SJSA1 (cell line): Measurements from ENCODE around the gene BOC. TPM values are rescaled to one million over a fixed set of nuclear protein-coding genes. Genes with fewer than 3 reads are reported as not detected.

ENCODE experiments used
- DNase-seq, 2 experiments: peaks; one replicate each; pipeline ENCODE4 v3.0.0-alpha.2; 2015 to 2020; ENCODE audit warnings: low spot score in 2 of 2, low read depth in 1 of 2
- H3K27ac ChIP-seq: fragments of 250-450 bp; sonication (Bioruptor Pico); 2 replicates; pipeline ENCODE4 v1.5.1; 2020; ENCODE audit warnings: mild to moderate bottlenecking, moderate library complexity
- H3K27me3 ChIP-seq: fragments of 250-450 bp; sonication (Bioruptor Pico); replicated peaks from 2 replicates; pipeline ENCODE4 v1.5.1; 2020; ENCODE audit warnings: mild to moderate bottlenecking, moderate library complexity
- H3K36me3 ChIP-seq: fragments of 250-450 bp; sonication (Bioruptor Pico); 2 replicates; pipeline ENCODE4 v1.5.1; 2020; ENCODE audit warnings: mild to moderate bottlenecking
- H3K4me1 ChIP-seq: fragments of 250-450 bp; sonication (Bioruptor Pico); replicated peaks from 2 replicates; pipeline ENCODE4 v1.6.1; 2021; ENCODE audit warnings: mild to moderate bottlenecking
- H3K4me3 ChIP-seq: fragments of 250-450 bp; sonication (Bioruptor Pico); 2 replicates; pipeline ENCODE4 v1.5.1; 2020; ENCODE audit warnings: mild to moderate bottlenecking
- H3K9me3 ChIP-seq: fragments of 250-450 bp; sonication (Bioruptor Pico); replicated peaks from 2 replicates; pipeline ENCODE4 v1.5.1; 2020; ENCODE audit warnings: mild to moderate bottlenecking
- total RNA-seq: library from RNA; depleted of rRNA; stranded (reverse); fragments of >200 nt; shearing (Covaris generic); gene quantifications from 2 replicates; pipeline ENCODE4 v1.2.3, GENCODE V29; 2014

The BOC gene
- total RNA-seq, 1 experiment from 2014 or later = 0.26 TPM

DNA sequence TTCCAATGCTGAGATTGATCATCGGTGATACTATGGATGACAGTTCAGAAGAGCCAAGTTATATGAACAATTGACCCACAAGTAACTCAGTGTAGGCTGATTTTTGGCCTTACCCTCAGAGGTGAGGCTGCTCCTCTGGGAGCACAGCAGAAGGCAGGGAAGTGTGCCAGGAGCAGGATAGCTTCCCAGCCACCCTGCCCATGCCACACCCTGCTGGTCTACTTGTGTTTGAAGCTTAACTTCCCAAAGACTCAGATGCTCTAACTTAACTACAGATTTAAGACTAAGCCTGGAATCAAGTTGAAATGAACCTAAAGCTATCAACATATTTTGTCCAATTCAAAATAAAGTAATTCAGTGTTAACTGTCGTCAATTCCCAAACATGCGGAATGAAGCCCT is 77.5 kb downstream of the BOC start:
- no peak overlapping the region for H3K27ac ChIP-seq
- H3K9me3 ChIP-seq = no peaks in the 10 kb centered on the region
- DNase-seq = no peak
- no peak overlapping the region for H3K4me3 ChIP-seq
- H3K4me1 ChIP-seq = peaks cover 15% of the 10 kb centered on the region
- peaks cover 3% of the 10 kb centered on the region; the same call in 1 of the 2 replicates for H3K27me3 ChIP-seq
- no peaks in the 10 kb centered on the region for H3K36me3 ChIP-seq

DNA sequence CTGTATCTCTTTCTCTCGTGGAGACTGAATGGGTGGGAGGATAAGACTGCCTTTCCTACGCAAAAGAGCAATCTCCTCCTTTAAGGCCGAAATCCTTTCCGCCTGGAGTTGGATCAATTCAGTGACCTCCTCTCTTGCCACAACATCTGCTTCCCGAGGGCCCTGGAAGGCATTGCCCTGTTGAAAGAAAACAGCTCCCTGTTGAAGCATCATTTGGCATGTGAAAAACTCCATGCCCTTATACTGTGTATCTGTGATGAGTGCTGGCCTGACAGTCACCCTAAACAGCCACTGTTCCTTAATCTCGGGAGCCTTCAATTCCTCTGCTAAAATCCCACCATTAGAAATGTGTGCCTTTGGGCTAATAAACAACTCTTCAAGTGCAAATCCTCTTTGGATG is 80.2 kb downstream of the BOC start:
- no peak overlapping the region for H3K4me3 ChIP-seq
- DNase-seq = no peak
- peaks cover 13% of the 10 kb centered on the region for H3K4me1 ChIP-seq
- H3K9me3 ChIP-seq = no peaks in the 10 kb centered on the region
- no peak overlapping the region for H3K27ac ChIP-seq
- no peaks in the 10 kb centered on the region for H3K36me3 ChIP-seq
- peaks cover 3% of the 10 kb centered on the region; the same call in 1 of the 2 replicates for H3K27me3 ChIP-seq

DNA sequence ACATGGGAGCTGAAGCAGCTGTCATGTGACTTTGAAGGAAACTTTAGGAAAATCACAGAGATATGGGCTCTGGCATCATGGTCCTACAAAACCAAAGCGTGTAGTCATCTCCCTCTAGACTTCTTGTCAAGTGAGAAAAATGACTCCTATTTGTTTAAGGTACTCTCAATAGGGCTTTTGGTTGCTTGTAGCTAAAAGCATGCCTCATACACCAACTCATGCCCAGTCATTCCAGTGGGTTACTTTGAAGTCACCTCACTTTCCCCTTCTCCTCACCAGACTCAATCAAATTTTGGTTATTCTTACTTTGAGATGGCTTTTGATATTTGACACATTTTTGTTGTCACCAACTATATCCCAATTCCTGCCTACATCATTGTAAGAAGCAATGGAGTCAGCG is 81.6 kb downstream of the BOC start:
- no peak overlapping the region for H3K27ac ChIP-seq
- H3K9me3 ChIP-seq = no peaks in the 10 kb centered on the region
- no peak overlapping the region for H3K4me3 ChIP-seq
- peaks cover 3% of the 10 kb centered on the region; the same call in 1 of the 2 replicates for H3K27me3 ChIP-seq
- DNase-seq = no peak
- H3K36me3 ChIP-seq = no peaks in the 10 kb centered on the region
- H3K4me1 ChIP-seq = peaks cover 1% of the 10 kb centered on the region

DNA sequence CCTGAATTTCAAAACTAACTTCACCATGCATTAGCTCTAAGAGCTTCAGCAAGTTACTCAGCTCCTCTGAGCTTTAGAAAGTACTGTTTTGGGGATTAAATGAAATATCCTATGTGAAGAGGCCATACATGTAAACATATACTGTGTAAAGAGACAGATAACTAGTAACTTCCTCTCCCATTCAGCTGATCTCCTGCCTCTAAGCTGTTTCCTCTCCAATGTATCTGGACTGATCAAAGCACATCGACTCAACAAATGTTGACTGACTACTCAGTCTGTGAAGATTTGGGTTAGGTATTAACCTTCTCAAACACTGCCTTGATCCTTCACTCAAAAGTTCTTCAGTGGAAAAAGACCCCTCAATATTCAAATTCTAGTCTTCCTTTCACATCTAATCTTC is 82.0 kb downstream of the BOC start:
- no peaks in the 10 kb centered on the region for H3K4me1 ChIP-seq
- no peaks in the 10 kb centered on the region for H3K36me3 ChIP-seq
- no peak overlapping the region for H3K27ac ChIP-seq
- no peaks in the 10 kb centered on the region for H3K9me3 ChIP-seq
- no peak for DNase-seq
- H3K27me3 ChIP-seq = peaks cover 3% of the 10 kb centered on the region; the same call in 1 of the 2 replicates
- no peak overlapping the region for H3K4me3 ChIP-seq

DNA sequence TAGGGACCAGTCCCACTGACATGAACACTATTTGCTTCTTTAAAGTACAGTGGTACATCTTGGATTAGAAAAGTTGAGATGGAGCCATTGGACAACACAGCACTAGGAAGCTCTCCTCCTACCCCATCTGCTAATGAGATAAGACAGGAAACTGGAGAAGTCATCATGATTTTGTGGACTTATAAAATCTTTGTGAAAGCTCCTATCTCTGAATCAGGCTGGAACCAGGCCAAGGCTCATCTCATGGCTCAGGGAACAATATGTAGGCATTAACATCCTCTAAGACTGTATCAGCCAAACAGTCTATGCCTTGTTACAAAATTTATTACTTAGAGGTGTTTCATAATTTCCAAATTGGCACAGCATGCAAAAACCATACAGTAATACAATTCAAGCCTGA is 84.1 kb downstream of the BOC start:
- no peak overlapping the region for H3K27ac ChIP-seq
- no peak for DNase-seq
- no peaks in the 10 kb centered on the region for H3K36me3 ChIP-seq
- no peaks in the 10 kb centered on the region for H3K4me1 ChIP-seq
- H3K9me3 ChIP-seq = no peaks in the 10 kb centered on the region
- H3K27me3 ChIP-seq = peaks cover 3% of the 10 kb centered on the region; the same call in 1 of the 2 replicates
- H3K4me3 ChIP-seq = no peak overlapping the region

DNA sequence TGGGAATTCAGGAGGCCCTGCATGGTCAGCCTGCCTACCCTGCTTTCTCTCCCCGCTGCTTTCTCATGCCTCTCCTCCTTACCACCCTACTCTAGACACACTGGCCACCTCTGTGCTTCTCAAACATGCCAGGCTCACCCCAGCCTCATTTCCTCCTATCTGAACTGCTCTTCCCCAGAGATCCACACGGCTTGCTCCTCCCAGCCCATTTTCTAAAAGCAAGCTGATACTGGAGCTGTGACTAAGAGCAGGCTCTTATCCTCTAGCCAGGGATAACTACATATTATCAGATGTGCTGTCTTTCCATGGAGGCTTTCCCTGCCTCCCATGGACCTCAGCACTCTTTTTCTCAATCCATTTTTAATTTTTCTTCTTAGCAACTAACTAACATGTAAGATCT is 85.9 kb downstream of the BOC start:
- Histone ChIP-seq H3K4me1 (no peaks in the 10 kb centered on the region), H3K27me3 (no peaks in the 10 kb centered on the region), H3K9me3 (no peaks in the 10 kb centered on the region), H3K4me3 (no peak overlapping the region), H3K36me3 (no peaks in the 10 kb centered on the region), H3K27ac (no peak overlapping the region)
- no peak for DNase-seq

DNA sequence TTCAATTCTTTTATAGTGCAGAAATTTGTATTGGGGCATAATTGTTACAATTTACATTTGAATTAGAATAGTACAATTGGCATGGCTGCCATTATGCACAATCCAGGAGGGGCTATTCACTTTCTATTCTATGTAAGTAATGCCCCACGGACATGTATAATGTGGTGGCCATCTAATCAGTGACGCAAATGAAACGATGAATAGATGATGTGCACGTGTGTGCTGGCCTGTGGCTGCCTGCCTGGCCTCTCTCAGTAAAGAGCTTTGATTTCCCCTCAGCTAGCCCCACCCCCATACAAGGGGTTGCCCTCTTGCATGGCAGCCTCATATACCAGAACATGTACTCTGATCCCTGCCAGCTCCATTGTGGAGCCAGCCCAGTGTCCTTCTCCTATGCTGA is 86.5 kb downstream of the BOC start:
- H3K4me3 ChIP-seq = no peak overlapping the region
- no peak overlapping the region for H3K27ac ChIP-seq
- no peaks in the 10 kb centered on the region for H3K36me3 ChIP-seq
- H3K27me3 ChIP-seq = no peaks in the 10 kb centered on the region
- DNase-seq = no peak
- H3K4me1 ChIP-seq = no peaks in the 10 kb centered on the region
- no peaks in the 10 kb centered on the region for H3K9me3 ChIP-seq

DNA sequence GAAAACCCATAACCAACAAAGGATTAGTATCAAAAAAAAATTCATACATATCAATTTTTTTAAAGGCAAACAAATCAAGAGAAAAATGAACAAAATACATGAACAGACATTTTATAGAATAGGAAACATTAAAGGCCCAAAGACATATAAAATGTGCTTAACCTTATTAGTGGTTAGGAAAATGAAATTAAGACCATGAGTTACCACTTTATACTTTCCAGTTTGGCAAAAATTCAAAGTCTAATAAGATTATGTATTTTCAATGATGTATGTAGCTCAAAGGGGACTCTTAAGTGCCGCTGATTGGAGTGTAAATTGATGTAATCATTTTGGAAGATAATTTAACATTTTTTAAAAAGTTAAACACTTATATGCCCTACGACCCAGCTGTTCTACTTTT is 89.2 kb downstream of the BOC start:
- Histone ChIP-seq H3K9me3 (no peaks in the 10 kb centered on the region), H3K36me3 (no peaks in the 10 kb centered on the region), H3K4me1 (no peaks in the 10 kb centered on the region), H3K27ac (no peak overlapping the region), H3K4me3 (no peak overlapping the region), H3K27me3 (no peaks in the 10 kb centered on the region)
- no peak for DNase-seq

DNA sequence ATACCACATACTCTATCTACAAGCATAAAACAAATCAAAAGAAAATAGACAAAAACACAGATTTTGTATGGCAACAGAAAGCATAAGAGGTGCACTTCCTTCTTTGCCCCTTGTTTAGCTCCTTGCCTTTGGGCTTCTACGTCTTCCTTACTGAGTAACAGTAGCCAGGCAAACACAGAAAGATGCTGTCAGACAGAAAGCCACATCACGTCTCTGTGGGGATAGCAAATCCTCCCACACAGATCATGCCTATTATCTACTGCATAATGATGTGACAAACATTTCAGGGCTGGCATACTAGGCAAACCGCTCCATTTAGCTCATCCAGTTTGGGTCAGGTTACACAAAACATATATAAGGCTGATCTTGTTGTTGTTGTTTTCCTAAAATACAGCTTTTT is 92.7 kb downstream of the BOC start:
- DNase-seq = no peak
- H3K4me1 ChIP-seq = no peaks in the 10 kb centered on the region
- H3K27ac ChIP-seq = no peak overlapping the region
- H3K36me3 ChIP-seq = no peaks in the 10 kb centered on the region
- no peaks in the 10 kb centered on the region for H3K27me3 ChIP-seq
- H3K4me3 ChIP-seq = no peak overlapping the region
- H3K9me3 ChIP-seq = no peaks in the 10 kb centered on the region

DNA sequence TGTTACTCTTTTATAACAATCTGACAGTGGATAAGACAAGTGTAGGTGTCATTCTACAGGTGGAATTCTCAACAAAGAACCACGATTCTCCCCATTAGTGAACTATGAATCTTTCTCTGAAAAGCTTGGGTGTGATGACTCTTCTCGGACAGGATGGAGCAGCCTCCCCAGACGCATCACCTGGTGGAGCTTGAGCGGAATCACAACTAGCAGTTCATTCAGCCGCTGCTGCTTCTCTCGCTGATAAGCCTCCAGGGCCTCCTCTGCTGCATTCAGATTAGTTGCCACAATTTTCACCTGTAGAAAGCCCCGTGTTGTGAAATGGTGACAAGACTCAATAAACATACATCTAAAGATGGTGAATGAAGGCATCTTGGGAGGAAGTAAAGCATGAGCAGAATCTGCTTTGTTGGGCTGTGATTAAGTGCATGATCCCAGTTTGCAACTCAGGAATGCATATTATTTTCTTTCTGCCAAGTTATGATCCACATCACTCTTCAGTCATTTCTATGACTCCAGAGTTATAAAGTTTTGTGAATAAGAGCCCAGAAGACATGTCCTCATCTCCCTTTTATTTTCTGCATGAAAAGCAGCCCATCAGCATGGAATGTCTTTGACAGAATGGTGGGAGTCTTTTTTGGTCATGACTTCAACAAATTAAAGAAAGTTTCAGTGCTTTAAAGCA is 93.6 kb downstream of the BOC start:
- Histone ChIP-seq H3K36me3 (no peaks in the 10 kb centered on the region), H3K4me1 (no peaks in the 10 kb centered on the region), H3K4me3 (no peak overlapping the region), H3K27me3 (no peaks in the 10 kb centered on the region), H3K27ac (no peak overlapping the region), H3K9me3 (no peaks in the 10 kb centered on the region)
- DNase-seq = no peak

DNA sequence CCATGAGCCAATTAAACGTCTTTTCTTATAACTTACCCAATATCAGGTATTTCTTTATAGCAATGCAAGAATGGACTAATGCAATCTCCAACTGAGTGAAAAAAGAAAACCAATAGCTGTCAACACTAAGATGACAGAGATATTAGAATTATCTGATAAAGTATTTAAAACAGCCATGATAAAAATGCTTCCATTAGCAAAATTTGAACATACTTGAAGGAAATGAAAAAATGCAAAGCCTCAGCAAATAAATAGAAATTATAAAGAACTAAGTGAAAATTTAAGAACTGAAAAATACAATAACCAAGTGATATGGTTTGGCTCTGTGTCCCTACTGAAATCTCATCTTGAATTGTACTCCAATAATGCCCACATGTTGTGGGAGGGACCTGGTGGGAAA is 99.6 kb downstream of the BOC start:
- no peaks in the 10 kb centered on the region for H3K27me3 ChIP-seq
- DNase-seq = no peak
- H3K27ac ChIP-seq = no peak overlapping the region
- no peaks in the 10 kb centered on the region for H3K9me3 ChIP-seq
- no peaks in the 10 kb centered on the region for H3K36me3 ChIP-seq
- H3K4me1 ChIP-seq = no peaks in the 10 kb centered on the region
- no peak overlapping the region for H3K4me3 ChIP-seq

DNA sequence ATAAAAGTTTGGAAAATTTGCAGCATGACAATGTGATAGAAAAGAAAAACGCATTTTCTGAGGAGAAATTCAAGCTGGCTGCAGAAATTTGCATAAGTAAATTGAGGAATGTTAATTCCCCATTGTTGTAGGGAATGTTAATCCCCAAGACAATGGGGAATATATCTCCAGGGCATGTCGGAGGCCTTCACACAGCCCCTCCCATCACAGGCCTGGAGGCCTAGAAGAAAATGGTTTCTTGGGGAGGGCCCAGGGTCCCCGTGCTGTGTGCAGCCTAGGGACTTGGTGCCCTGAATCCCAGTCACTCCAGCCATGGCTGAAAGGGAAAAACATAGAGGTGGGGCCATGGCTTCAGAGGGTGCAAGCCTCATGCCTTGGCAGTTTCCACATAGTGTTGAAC is 101.1 kb downstream of the BOC start:
- Histone ChIP-seq H3K9me3 (no peaks in the 10 kb centered on the region), H3K4me3 (no peak overlapping the region), H3K4me1 (no peaks in the 10 kb centered on the region), H3K27ac (no peak overlapping the region), H3K27me3 (no peaks in the 10 kb centered on the region), H3K36me3 (no peaks in the 10 kb centered on the region)
- no peak for DNase-seq

DNA sequence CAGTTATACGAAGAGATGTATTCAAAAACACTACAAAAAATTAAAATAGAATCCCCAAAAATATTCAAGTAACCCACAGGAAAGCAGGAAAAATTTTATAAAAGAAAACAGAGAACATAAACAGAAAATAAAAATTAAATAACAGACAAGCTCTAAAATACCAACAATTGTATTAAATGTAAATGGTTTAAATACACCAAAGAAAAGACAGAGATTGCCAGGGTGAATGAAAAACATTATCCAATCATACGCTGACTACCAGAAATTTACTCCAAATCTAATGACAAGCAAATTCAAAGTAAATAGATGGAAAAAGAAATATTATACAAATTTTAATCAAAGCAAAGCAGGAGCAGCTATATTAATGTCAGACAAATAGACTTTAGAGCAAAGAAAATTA is 103.6 kb downstream of the BOC start:
- Histone ChIP-seq H3K4me1 (no peaks in the 10 kb centered on the region), H3K9me3 (no peaks in the 10 kb centered on the region), H3K4me3 (no peak overlapping the region), H3K36me3 (no peaks in the 10 kb centered on the region), H3K27me3 (no peaks in the 10 kb centered on the region), H3K27ac (no peak overlapping the region)
- DNase-seq = no peak

DNA sequence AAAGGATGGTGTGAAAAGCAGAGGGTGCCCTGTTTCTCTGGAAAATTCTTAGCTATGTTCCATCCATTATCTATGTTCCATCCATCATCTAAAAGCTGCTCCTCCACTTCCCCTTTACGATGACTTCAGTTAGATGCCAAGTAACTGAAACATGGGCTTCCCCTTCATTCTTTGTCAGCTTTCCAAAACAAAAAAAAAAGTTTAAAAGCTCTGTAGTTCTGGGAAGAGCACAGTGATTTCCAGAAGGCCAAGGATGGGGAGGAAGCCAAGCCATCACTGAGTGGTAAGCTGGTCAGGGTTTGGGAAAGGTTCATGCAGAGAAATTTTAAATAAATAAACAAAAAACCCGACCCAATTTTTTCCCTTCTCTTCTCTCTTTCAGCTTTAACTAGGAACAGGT is 118.4 kb downstream of the BOC start:
- DNase-seq = no peak

DNA sequence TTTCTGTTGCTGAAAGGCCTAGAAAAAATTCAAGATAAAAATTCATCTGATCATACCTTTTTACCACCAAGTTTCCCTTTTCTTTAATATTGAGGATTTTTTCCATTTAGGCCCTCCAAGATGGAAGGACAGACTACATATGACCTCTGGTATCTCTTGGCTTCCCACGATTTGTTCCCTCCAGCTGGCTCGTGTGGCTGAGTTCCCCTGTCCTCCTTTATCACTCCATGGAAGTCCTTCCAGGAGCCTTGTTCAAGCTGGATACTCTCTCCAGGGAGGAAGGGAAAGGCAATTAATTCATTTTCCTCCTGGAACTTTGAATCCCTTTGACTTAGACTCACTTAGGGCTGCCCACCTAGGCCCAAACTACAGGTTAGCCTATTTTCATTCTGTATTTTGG is 119.4 kb downstream of the BOC start:
- no peaks in the 10 kb centered on the region for H3K36me3 ChIP-seq
- H3K9me3 ChIP-seq = no peaks in the 10 kb centered on the region
- no peak overlapping the region for H3K27ac ChIP-seq
- no peaks in the 10 kb centered on the region for H3K27me3 ChIP-seq
- no peak for DNase-seq
- no peaks in the 10 kb centered on the region for H3K4me1 ChIP-seq
- no peak overlapping the region for H3K4me3 ChIP-seq

More for the DNA sequence above, 118.4 kb downstream of the BOC start:
- H3K9me3 ChIP-seq = no peaks in the 10 kb centered on the region
- H3K4me3 ChIP-seq = no peak overlapping the region
- no peaks in the 10 kb centered on the region for H3K4me1 ChIP-seq
- no peak overlapping the region for H3K27ac ChIP-seq
- H3K36me3 ChIP-seq = no peaks in the 10 kb centered on the region
- no peaks in the 10 kb centered on the region for H3K27me3 ChIP-seq
